AG08395 (cell line): ENCODE measurements around the gene C3orf20.
A peak's percentile ranks its signal among the peaks of the same experiment; 100 is the strongest.
"Not testable (repeated sequence)": the region's sequence is repeated elsewhere in the genome, so short reads cannot be mapped to it uniquely, and the experiment has no call there.

Experiments
- DNase-seq: peaks from one replicate; pipeline ENCODE4 v3.0.0; 2012; ENCODE audit warnings: mixed read lengths, low spot score

C3orf20 gene

DNA sequence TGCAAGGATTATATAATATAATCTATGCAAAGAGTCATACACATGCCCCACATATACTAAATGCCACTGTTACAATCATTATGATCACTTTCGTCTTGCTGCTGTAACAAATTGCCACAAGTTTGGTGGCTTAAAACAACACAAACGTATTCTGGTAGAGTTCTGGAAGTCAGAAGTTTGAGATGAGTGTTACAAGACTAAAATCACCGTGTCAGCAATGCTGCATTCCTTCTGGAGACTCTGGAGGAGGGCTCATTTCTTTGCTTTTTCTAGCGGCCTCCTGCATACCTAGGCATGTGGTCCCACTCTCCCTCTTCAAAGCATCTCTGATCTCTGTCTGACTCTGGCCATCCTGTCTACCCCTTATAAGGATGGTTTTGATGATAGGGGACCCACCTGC, 24.7 kb upstream of the C3orf20 start:
- no peak for DNase-seq

DNA sequence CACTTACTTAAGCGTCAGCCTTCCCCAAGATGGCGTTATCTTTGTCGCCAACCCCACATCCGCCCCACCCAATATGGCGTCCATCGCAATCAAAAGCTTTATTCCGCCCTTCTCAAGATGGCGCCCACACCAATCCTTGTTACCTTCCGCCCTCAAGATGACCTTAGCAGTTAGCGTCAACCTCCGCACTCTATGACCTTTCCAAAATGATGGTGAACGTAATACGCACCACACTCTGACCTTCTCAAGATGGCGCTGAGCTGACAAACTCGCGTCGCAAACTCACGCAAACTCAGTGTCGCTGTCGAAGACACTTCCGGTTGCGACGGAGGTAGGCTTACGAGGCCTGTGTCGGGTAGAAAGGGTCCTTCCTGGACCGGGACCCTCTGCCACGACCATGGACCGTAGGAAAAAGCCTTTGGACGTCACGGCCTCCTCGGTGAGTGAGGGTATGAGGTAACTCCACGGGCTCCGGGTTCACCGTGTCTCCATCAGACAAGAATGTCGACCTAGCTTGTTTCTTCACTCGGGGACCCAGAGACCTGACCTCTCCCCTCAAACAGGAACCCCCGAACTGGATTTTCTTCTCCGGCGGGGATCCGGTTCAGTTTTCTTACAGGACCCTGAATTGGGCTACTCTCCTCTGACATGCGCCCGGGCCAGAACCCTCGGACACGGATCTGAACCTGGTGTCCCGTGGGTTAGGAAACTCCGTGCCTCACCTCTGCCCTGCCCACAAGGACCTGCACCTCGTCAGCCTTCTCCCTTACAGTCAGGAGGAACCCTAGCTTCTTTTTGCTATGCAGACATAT, 23.3 kb upstream of the C3orf20 start, which contains the start of gene CCDC174:
Gene CCDC174 (plus strand): TSS at position 323 of the 812 bp plus-strand sequence. CDS start 75 bp downstream, at position 398.
- DNase-seq: peak; percentile 97

DNA sequence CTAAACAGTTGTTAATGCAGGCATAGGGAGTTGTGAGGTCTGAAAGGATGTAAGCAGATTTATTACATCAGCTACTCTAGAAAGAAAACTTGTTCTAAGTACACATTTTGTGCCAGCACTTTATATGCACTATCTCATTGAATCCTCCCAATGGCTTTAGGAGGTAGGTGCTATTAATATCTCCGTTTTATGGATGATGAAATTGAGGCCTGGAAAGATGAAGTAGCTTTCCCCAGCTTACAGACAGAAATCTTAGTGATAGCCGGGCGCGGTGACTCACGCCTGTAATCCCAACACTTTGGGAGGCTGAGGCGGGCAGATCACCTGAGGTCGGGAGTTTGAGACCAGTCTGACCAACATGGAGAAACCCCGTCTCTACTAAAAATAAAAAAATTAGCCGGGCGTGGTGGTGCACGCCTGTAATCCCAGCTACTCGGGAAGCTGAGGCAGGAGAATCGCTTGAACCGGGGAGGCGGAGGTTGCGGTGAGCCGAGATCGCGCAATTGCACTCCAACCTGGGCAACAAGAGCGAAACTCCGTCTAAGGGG, 22.5 kb upstream of the C3orf20 start:
- DNase-seq: not testable (repeated sequence)

DNA sequence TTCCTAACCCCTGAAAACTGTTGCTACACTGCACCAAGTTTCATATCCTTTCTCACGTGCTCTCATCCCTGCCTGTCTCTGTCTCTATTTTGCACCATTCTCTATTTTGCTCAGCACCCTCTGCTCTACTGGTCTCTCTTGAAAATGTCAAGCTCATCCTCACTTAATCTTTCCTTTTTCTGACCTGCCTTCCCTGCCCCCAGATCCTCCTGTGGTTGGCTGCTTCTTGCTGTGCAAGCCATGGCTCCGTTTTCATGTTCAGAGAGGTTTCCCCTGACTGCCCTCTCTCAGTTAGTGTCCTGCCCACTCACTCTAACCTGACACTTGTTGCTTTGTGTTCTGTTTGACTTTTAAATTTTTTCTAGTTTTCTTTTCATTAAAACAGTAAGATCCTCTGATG, 17.4 kb upstream of the C3orf20 start:
- no peak for DNase-seq

DNA sequence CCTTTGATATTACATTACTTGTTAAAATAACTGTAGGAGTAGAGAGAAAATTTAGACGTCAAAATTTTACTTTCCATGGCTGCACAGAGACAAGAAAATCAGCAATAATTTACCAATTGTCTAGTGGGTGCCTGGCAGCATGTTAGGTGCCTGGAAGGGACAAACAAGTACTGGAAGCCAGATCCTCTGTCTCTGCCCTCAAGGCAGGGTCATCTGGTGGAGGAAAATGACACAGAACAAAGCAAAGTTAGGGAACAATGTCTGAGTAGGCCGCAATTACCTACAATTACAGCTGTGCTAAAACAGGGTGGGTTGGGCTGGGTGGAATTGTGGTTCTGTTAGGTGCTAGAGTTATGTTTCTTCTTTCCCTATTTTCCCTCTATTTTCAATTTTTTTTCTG, 16.0 kb upstream of the C3orf20 start:
- no peak for DNase-seq

DNA sequence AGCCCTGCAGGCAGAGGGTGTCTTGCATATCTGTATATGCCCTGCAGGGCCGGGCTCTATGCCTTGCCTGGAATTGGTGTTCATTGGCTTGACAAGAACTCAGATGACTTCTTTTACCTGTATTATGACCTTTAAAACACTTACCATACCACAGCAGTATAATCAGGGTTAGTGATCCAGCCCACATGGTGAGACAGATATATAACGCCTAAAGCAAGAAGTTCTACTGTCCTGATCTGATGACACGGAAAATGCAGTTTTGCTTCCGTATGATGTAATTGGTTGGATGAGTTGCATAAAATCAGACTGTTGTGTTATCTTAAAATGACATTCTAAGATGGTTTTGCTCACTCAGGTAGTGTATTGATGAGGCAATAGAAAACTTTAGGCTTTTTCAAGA, 14.0 kb upstream of the C3orf20 start:
- DNase-seq: no peak

DNA sequence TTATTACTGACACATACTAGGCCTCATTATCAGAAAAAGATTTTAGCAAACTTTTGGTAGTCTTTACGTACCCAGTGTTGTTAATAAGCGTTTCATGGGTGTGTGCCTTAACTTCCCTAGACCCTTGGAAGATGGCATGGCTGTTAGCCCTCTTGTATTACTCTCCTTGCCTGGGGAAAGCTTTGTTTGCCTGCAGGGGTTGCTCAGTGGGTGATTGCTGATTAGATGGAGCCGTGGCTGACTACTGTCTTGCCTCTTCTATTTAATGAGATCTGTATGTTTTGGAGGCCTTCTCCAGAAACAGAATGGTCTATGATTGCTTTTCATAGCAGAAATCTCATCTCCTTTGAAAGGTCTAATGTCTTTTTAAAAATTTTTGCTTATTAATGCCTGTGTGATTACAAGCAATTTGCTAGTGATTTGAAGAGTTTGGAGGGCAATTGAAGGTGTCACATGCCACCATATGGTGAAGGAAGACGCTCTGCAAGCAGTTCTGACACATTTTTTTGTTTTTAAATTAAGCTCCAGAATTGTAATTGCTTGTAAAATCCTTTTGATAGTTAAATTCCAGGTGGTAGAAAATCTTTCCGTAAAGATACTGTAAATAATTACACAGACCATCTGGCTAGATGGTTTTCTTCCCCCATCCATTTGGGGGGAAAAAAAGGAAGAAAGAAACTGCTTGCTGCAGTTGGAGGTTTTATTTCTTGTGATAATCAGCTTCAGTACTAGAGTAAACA, 11.4 kb upstream of the C3orf20 start:
- DNase-seq: no peak

DNA sequence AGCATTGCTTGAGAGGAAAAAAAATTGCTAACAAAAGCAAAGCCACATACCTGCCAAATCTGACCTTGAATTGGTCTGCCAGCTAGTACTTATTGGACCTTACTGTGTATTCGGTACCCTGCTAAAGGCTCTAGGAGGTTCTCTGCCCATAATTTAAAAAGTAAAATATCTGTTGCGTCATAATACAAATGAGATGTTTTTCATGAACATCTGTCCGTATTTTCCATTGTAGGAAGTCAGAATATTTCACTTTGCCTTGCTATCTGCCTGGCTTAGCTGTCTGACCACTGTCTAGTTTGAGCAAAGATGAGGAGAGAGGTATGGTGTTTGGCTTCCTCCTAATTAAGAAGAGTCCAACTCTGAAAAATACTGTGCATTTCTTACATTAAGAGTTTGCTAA, 10.8 kb upstream of the C3orf20 start:
- DNase-seq: no peak

DNA sequence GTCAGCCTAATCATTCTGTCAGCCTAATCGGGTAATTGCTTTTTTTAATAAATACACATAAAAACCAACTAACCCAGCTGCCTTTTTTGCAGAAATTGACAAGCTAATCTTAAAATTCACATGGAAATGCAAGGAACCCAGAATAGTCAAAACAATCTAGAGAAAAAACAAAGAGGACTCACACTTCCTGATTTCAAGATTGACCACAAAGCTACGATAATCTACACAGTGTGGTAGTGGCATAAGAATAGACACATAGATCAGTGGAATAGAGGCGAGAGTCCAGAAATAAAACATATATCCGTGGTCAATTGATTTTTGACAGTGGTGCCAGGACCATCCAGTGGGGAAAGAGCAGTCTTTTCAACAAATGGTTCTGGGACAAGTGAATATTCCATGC, 2.4 kb upstream of the C3orf20 start:
- no peak for DNase-seq

DNA sequence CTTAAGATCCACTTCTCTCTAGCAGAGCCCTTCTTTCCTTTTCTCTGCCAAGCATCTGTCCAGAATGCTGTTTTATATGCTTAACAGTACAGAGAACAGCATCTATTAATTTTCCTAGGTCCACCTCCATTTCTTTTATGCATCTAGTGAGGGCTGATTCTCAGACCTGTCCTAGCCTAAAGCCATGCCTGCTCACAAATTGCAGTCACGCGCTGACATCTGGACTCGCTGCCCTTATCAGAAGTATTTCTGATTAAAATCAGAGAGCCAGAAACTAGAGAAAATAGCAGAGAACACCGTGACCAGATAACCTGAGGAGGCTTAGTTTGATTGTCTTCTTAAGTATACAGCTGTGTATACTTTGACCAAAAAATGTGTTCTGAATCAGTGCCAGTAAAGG, 1.9 kb downstream of the C3orf20 start:
- DNase-seq: no peak

DNA sequence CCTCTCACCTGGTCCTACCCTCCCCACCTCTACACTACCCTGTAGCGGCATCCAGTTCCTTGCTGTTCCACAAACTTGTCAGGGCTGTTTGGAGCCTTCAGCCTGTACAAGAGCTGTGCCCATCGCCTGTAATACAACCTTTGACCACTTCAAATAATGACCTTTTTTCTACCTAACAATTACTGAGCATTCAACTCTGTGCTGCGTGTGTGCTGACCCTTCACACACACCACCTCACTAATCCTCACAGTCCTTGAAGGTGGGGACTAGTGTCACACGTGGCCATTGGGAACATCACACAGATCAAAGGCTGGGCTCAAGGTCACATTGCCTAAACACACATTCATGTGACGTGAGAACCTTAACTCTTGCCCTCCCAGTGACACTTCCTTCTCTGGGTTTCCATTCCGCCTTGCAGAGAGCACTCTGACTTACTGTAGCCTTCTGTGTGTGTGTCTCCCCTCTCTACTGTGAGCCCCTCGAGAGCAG, 3.1 kb downstream of the C3orf20 start:
- DNase-seq: no peak

DNA sequence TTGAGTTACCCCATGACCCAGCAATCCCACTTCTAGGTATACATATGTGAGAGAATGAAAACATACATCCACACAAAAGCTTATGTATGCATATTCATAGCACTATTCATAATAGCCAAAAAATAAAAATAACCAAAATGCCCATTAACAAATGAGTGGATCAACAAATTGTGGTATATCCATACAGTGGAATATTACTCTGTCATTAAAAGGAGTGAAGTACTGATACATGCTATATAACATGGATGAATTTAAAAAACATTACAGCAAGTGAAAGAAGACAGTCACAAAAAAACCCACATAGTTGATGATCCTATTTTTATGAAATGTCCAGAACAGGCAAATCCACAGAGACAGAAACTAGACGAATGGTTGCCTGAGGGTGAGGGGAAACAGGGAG, 5.2 kb downstream of the C3orf20 start:
- no peak for DNase-seq

DNA sequence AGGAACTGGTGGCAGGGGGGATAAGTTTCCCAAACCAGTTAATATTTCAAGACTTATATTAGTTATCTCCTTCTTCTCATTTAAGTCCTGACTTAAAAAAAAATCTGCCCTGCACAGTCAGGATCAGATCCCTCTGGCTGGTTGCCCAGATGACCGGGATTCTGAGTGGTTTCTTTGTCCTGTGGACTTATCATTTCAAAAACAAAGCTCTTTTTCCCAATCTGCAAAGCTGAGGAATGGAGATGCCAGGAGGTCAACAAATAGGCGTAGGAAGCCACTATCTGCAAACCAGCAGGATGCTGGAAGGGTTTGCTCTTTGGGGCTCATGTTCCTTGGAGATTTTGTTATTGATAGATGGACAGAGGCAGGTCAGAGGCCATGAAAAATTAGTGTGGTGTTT, 5.8 kb downstream of the C3orf20 start:
- no peak for DNase-seq

DNA sequence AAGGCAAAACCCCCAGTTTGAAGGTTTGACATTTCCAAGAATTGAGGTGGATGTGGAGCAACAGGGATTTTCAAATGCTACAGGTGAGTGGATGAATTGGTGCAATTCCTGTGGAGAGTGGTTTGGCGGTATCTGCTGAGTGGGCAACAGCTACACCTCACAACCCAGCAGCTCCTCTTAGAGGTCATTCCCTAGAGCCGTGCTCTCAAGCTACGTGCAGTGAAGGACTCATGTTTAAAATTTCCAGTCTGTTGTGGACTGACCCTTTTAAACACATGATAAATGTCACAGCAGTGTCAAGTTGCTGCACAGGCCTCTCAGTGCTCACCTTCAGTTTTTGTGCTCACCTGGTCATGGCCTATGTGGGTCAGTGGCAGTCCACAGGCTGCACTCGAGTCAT, 9.5 kb downstream of the C3orf20 start:
- no peak for DNase-seq

DNA sequence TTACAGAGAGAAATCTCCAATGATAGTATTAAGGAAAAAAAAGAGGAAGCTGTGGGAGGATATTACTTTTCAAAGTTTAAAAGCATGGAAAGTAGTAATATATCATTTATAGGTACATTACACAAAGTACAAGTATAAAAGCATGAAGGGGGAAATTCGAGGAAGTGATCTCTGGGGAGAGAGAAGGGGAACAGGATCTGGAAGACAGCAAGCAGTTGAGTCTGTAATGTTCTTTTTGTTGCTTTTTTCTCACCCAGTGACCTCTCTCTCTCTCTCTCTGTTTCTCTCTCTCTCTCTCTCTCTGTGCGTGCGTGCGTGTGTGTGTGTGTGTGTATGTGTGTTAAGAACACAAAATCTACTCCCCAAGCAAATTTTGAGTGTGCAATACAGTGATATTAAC, 10.2 kb downstream of the C3orf20 start:
- no peak for DNase-seq

DNA sequence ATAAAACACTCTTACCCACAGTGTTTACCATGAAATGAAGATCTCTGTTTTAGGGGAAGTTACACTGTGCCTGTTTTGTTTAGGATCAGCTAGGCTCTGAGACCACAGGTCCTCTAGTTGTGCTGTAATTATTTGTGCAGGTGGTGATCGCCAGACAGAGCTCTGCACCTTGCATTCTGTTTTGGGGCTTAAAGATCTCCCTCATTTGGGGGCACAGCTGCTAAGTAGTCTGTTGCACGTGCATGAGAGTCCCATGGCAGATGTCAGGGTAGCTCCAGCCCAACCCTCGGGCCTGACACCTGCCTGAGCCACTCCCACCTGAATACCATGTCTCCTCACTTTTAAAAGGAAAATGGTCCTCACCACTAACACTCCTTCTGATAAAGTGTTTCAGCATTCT, 12.4 kb downstream of the C3orf20 start:
- no peak for DNase-seq

DNA sequence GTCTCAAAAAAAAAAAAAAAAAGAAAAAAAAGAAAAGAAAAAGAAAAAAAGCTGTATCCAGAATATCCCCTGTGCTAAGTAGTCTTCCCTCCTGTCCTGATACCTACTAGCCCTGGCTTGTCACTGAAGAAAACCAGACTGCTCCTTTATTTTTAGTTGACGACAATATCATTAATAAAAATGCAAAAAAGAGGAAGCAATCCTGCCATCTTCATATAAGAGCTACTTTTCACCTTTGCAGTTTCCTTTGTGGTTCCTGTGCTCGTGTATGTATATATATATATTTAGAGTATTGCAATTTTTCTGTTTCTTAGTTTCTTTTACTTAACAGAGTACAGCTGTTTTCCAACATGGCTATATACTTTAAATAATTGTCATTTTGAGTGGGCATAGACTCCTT, 13.6 kb downstream of the C3orf20 start:
- no peak for DNase-seq

DNA sequence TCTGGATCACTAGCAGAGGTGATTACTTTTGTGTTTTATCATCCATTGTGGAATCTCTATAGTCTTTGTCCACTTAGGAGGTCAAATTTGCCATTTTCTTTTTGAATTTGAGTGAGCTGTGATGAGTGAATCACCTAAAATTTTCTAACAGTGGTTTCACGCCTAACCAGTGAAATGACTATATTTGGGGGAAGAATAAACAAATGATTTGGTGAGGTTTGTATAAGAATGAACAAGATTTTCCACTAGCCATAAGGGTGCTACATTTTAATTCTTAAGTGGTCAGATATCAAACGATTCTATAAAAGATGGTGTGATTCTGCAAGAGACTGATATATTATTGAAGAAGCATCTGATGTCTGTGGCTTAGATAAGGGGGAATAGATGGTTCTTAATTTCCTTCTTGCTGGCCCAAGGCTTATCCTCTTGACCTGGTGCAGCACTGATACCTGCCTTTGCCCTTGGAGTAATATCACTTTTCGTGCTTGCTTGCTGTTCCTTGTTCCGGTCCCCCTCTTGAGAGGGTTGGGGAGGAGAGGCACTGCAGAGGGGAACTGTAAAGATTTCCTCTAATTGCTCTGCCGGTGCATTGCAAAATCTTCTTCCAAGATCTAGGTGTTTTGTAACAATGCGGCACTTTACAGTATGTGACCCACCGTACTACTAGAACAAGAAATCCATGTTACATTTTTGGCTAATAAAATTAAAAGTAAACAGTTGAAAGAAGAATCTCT, 14.5 kb downstream of the C3orf20 start:
- DNase-seq: no peak

DNA sequence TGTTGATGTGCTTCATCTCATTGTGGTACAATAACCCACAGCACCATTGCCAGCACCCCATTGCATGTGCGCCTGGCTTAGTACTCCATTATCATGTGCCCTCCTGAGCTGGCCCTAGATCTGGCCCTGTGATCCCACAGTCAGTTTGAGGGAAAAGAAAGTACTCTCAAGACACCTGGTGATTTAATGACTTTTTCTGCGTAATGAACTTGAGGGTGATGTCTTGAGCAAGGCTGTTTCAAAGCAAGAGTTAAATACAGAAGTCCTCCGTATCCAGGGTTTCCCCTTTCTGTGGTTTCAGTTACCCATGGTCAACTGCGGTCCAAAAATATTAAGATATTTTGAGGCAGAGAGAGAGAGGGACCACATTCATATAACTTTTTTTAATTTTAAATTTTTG, 16.3 kb downstream of the C3orf20 start:
- DNase-seq: no peak

DNA sequence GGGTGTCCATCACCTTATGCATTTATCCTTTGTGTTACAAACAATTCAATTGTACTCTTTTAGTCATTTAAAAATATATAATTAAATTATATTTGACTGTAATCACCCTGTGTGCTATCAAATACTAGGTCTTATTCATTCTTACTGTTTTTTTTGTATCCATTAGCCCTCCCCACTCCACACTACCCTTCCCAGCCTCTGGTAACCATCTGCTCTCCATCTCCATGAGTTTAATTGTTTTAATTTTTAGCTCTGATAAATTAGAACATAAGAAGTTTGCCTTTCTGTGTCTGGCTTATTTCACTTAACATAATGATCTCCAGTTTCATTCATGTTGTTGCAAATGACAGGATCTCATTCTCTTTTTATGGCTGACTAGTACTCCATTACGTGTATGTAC, 16.8 kb downstream of the C3orf20 start:
- DNase-seq: no peak

DNA sequence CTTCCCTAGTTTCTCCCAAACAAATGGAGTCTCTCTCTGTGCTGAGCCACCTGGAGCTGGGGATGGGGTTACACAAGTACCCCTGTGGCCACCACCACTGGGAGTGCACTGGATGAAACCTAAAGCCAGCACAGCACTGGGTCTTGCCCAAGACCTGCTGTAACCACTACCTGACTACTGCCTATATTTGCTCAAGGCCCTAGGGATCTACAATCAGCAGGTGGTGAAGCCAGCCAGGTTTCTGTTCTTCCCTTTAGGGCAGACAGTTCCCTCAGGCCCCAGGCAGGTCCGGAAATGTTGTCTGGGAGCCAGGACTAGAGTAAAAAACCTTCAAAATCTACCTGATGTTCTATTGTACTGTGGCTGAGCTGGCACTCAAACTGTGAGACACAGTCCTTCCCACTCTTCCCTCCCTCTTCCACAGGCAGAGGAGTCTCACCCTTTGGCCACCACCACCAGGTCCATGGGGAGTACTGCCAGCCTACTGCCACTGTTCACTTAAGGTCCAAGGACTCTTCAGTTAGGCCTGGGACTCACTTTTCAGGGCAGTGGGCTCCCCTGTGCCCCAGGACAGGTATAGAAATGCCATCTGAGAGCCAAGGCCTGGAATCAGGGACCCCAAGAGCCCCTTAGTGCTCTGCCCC, 23.8 kb downstream of the C3orf20 start:
- DNase-seq: no peak

DNA sequence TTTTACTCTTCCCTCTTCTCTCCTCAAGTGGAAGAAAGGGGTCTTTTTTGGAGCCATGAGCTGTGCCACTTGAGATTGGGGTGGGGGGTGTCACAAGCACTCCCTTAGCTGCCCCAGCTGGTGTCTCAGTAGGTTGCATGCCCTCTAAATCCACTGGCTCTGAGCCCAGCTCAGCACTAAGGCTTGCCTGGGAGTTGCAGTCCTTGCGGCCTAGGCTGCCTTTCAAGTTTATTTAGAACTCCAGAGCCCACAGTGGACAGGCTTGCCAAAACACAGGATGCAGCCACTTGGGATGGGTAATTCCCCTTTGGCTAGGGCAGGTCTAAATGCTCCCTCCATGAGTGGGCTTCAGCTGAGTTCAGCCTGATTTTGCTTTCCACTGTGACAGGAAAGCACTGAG, 24.7 kb downstream of the C3orf20 start:
- DNase-seq: no peak
